IPS-18a (cell line): Measurements from ENCODE around the gene MAPK8IP2.
"Not testable (repeated sequence)": the region's sequence is repeated elsewhere in the genome, so short reads cannot be mapped to it uniquely, and the experiment has no call there.

Experiments used
- H3K27ac ChIP-seq: one replicate; pipeline ENCODE4 v1.5.1; 2013; ENCODE audit warnings: low read length
- H3K27me3 ChIP-seq: one replicate; pipeline ENCODE4 v1.6.1; 2013; ENCODE audit warnings: mild to moderate bottlenecking, low read length; ENCODE audit not compliant: control insufficient read depth, insufficient read depth
- H3K36me3 ChIP-seq: one replicate; pipeline ENCODE4 v1.6.1; 2013; ENCODE audit warnings: low read depth, low read length; ENCODE audit not compliant: control insufficient read depth
- H3K4me1 ChIP-seq: one replicate; pipeline ENCODE4 v1.6.1; 2013; ENCODE audit warnings: low read depth, low read length; ENCODE audit not compliant: control insufficient read depth
- H3K4me3 ChIP-seq: one replicate; pipeline ENCODE4 v1.5.1; 2013; ENCODE audit warnings: low read length
- H3K9ac ChIP-seq: one replicate; pipeline ENCODE4 v1.6.1; 2013; ENCODE audit warnings: mild to moderate bottlenecking, low read length, moderate library complexity
- H3K9me3 ChIP-seq: one replicate; pipeline ENCODE4 v1.6.1; 2013; ENCODE audit warnings: low read depth, low read length; ENCODE audit not compliant: control insufficient read depth

Gene MAPK8IP2

DNA sequence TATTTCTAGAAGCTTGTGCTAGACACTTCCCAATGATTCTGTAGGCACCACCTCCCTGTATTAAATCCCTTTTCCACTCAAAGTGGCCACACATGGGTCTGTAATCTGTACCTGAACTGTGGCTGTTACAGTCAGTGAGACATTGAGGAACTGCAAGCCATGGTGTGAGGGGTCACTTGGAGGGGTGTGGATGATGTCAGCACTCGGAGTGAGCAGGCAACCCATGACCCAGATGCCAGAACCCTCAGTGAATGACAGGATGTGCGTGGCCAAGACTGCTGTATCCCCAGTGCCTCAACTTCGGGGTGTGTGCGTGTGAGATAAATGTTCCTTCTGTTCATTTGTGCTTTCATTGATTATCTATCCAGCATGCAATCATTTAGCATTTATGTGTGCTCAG, 57.3 kb downstream of the MAPK8IP2 start:
- Histone ChIP-seq H3K36me3 (no peaks in the 10 kb centered on the region), H3K27me3 (peaks cover 22% of the 10 kb centered on the region), H3K4me3 (no peak overlapping the region), H3K9me3 (no peaks in the 10 kb centered on the region), H3K4me1 (no peaks in the 10 kb centered on the region), H3K27ac (no peak overlapping the region), H3K9ac (no peak overlapping the region)

DNA sequence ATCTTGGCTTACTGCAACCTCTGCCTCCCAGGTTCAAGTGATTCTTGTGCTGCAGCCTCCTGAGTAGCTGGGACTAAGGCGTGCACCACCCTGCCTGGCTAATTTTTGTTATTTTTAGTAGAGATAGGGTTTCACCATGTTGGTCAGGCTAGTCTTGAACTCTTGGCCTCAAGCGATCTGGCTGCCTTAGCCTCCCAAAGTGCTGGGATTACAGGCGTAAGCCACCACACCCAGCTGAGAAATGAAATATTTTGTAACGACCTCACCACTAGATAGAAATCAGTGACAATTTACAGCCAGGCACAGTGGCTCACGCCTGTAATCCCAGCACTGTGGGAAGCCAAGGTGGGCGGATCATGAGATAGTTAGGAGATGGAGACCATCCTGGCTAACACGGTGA, 59.1 kb downstream of the MAPK8IP2 start:
- not testable (repeated sequence) for H3K27ac ChIP-seq, H3K36me3 ChIP-seq, H3K9me3 ChIP-seq, H3K4me1 ChIP-seq, H3K9ac ChIP-seq, H3K4me3 ChIP-seq
- peaks cover 22% of the 10 kb centered on the region for H3K27me3 ChIP-seq

DNA sequence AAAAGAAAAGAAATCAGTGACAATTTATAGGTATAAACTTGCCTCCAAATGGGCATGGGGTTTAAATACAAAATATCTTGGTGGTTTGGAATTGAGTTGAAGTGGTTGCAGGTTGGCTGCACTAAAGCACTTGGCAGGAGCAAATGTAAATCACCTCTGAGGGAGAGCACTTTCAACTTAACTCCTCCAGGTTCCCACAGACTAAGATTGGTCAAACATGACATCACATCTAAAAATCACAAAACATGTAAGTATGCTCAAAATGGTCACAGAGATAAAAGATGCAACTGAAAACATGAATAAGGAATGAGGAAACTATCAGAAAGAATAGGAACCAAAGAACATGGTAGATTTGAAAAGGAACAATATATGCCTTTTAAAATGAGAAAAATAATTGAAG, 59.7 kb downstream of the MAPK8IP2 start:
- Histone ChIP-seq H3K27me3 (peaks cover 22% of the 10 kb centered on the region), H3K9me3 (no peaks in the 10 kb centered on the region), H3K4me1 (no peaks in the 10 kb centered on the region), H3K27ac (no peak overlapping the region), H3K9ac (no peak overlapping the region), H3K36me3 (no peaks in the 10 kb centered on the region), H3K4me3 (no peak overlapping the region)
